NCI-H146 treated with DMSO at 0.1 percent for 48 hours (cell line): Measurements from ENCODE around the gene PLPP6.

ENCODE experiments used
- DNase-seq: peaks from one replicate; lab custom pipeline; 2025; ENCODE audit not compliant: unreplicated experiment; lab: John Stamatoyannopoulos, UW

Gene PLPP6

DNA sequence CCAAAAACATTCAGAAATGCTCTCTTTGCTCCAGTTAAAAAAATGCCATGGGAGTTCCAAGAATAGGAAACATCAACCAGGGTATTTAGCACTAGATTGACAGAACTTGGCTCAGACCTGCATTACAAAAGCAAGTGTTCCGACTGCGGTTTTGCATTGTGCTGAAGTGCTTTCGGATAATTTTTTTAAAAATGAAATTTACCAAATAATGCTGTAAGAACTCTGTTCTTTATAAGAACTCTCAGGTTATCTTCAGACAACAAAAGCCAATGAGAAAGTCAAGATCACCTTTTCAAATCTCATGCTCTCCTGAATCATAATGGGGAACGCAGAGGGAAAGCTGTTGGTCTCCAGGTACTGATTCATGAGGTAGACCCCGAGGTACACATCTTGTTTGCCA is 483 bp upstream of the PLPP6 start:
- DNase-seq: peak; percentile 74

DNA sequence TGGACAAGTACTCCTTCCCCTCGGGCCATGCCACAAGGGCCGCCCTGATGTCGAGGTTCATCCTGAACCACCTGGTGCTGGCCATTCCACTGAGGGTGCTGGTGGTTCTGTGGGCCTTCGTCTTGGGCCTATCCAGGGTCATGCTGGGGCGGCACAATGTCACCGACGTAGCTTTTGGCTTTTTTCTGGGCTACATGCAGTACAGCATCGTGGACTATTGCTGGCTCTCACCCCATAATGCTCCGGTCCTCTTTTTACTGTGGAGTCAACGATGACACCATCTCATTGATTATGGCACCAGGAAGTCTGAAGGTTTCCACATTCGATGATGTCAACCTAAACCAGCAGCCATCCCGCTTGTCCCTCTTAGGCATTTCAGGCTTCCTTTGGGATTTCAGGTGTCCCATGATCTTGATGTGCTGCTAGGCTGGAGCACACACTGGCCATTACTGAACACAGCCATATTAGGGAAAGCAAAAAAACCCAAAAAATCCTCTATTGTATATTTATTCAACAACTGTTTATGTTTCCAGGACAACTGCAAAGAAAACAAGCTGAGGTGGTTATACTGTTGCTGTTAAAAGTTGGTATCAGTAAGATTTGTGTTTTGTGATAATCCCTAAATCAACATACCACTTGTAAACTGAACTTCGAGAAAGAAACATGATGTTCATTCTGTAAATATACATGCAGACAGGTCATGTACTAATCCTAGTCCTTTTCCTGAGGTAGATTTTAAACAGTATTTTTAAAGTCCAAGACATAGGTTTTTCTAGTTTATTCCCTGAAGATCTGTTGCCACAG is 1.1 kb downstream of the PLPP6 start:
- DNase-seq: peak; percentile 36

DNA sequence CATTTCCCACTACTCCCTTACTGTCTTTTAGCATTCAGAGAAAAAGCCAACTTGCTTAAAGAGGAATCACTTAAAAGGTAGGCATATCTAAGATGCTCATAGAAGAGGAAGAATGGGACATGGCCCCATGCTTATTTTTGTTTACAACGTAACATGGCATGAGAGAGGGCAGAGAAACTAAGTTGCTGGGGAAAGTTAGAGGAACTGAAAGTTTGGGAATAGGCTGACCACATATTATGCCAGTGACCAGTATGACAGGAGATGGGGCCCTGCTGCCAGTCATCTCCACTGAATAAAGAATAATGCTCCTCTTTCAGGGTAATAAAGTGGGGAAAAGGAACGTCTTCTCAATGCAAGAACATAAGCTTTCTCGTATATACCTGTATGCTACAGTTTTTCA is 1.9 kb downstream of the PLPP6 start:
- DNase-seq: no peak

DNA sequence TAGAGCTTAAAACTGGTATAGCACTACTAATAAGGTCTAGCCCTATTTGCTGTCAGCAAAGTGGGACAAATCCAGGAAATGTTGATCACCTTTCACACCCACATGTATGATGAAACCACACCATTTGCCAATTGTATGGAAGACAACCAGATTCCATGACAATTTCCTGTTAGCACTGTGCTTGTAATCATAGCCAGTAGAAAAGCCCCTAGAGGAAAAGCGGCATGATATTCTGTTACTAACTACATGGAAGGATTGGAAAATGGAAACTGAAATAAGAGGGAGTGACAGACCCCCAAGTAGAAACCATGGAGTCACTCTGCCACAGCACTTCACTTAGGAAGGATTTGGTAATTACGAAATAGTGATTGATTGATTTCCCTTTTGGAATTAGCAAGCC is 3.3 kb downstream of the PLPP6 start:
- no peak for DNase-seq

DNA sequence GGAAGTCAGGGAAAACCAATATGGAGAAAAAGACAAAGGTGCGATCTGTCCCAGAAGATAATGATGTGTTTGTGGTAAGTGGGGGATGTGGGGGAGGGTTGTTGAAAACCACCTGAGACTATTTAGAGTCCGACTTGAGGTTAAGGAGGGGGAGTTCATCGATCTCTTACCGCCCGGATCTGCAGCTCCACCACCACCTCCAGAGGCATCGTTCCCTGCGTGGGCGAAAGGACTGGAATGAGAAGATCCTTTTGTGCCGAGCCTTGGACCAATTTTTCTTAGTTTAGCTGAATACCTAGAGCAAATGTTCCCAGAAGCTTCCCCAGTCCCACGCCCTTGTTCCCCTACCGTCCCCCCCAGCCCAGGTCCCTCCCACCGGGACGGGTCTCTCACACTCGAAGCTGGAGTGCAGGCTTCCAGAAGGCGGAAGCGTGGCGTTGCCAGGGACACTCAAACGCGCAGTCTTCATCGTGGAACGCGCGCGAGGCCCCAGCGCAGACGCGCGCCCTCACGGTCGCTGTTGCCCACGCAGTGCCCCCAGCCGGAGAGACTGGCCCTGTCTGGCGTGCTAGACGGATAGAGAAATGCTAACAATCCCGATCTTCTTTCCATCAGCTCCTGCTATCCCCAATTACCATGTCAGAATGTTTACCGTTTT is 4.1 kb downstream of the PLPP6 start, which contains the start of gene SPATA6L:
Gene SPATA6L, minus strand, starts transcription at position 439 of the 658 bp plus-strand sequence. Its CDS starts 230 bp downstream, at position 209.
- peak; percentile 46 for DNase-seq

DNA sequence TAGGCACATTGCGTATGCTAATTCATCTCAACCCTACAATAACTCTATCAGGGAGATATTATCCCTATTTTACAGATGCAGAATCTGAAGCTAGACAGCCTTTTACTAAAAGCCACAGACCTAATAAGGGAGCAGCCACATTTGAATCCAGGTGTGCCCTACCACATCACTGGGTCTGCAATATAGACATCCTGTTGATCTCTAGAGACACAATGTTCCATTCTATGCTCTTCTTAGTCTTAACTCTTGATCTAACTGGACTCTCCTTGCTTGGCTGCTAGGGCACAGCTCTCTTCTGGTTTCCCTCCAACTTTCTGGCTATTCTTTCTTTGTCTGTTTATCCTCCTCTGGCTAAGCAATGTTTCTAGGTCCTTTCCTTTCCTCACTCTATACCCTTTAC is 5.6 kb downstream of the PLPP6 start:
- no peak for DNase-seq

DNA sequence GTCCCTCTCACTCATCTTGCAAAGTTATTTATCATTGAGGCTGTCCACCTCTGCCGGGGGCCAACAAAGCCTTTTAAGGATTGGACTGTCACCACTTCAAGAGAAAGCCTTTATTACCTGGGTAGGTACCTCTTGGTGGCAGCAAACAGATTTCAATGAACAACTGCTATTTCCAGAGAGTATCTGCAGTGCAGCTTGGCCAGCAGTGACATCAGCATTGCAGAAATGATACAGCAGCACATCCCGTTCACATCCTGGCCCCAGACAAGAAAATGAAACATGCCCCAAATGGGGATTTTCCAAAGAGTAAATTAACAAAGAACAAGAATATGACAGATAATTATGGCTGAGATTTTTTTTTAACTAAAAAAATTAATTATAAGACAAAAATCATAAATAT is 6.5 kb downstream of the PLPP6 start:
- DNase-seq: no peak

DNA sequence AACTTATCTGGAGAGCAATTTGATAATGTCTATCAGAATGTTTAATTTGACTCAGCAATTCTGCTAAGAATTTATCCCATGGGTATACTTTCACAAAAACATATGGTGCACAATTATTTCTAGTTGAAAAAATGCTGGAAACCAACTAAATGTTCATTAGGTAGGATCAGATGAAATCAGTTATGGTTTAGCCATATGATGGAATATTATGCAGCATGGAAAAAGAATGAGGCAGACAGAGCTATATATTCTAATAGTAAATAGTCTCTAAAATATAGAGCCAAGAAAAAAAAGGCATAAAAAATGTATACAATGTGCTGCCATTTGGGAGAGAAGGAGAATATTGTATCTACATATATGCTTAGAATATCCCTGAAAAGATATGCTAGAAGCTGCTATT is 7.8 kb downstream of the PLPP6 start:
- DNase-seq: no peak

DNA sequence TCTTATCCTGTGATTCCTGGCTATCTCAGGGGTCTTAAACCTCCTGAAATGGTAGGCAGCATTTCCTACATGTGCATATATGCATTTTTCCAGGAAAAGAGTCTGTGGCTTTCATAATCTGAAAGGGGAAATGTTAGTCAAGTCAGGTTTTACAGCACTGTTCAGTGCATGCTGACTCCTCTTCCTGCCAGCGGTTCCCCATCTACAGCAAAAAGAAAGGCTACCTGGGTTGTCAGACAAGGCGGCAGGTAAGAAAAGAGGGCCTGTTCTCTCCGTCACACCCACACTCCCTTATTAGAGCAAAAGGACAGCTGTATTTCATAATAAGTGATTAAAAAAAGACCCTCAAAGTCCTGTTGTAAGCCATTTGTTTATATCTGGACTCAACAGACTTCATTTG is 8.5 kb downstream of the PLPP6 start:
- DNase-seq: no peak

DNA sequence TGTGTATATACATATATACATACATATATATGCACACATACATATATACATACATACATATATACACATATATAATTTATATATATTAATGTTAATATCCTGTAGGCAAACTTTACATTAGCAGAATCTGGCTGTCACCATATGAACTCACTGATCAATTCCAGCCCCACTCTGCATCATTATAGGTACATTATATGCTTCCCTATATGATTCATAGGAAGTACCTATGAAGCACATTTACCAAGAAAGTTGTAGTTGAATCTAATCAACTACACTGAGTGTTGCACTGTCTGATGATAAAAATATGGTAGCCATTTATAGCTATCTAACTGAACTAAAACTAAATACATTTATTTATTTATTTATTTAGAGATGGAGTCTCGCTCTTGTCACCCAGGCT is 9.6 kb downstream of the PLPP6 start:
- no peak for DNase-seq

DNA sequence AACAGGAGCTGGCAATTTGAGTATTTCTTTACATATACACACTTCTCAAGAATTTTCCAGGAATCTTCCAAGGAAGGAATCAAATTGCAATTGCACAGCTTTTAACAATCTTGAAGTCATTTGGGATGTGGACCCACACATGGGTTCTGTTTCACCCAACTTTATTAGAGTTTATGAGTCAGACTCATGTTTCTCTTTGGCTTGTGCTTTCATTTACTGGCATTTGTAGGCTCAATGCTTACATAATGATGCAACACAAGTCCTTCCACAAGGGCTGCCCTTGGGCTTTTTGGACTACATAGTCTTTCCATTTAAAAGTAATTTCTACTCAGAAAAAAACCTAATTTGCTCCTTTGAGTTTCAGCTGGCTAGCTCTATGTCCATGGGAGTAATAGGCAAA is 12.7 kb downstream of the PLPP6 start:
- no peak for DNase-seq

DNA sequence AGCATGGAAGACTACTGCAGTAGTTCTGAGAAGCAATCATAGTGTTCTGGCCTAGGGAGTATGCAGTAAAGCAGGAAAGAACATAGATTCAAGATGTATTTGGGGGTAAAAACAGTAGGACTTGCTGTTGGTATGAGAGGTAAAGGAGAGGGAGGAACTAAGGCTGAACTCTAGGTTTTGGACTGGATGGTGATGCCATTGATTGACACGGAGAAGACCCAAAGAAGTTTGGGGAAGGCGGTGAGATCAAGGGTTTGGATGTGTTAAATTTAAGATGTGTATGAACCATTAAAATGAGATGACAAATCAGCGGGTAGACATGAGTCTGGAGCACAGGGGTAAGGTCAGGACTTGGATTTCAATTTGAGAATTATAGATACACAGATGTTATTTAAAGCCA is 15.3 kb downstream of the PLPP6 start:
- DNase-seq: no peak

DNA sequence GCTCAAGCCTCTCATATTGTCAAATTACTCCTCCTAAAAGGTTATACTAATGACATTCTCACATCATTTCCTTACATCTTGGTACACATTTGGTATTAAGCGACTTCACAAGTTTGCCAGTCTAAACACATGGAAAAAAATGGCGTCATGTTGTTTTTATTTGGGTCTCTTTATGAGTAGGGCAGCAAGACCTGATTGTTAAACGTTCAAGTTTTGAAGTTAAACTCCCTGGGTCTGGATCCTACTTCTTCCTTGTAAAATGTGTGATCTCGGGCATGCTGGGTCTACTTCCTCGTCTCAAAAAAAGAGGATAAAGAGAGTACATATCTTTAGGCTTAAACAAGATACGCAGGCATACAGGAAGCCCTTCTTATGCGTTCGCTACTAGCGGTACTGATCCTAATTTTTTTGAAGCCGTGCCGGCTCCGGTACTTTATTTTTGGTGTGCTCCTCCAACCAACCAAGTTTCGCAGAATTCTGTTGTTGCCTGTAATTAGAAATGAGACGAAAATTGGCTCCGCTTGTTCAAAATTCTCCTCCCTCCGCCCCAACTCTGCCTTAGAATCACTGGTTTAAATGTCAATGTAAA is 16.7 kb downstream of the PLPP6 start:
- DNase-seq: peak; percentile 48

DNA sequence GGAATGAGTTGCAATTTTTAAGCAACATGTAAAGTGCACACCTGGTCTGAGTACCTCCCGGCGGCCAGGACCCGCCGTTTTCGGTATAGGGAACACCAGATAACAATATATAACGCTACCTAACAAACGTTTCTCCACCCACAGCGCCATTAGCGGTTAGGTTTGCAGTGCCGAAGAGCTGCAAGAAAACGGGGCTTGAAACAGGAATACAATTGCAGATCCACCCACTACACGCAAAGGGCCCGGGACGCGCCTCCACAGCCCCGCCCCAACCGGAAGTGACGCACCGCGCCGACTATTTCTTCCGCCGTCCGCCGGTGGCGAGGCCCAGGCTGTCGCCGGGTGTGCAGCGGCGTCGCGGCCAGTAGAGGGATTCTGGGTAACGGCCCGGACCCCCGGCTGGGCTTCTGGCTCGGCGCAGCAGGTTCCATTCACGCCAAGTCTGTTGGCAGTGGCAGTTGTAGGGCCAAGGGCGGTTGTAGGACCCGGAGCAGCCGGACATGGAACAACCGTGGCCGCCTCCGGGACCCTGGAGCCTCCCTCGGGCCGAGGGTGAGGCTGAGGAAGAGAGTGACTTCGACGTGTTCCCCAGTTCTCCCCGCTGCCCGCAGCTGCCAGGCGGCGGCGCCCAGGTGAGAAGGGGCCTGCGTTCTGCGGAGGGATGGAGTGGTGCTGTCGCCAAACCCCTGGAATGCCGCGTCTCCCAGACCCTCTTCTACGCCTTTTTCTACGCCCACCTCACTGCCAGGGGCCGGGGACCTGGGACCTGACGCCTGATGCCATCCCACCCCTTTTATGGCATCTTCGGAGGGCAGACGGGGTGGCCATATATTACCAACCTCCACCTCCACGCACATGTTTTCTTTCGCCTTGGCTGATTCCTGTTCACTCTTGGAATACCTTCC is 17.4 kb downstream of the PLPP6 start, which contains the start of gene CDC37L1:
Gene CDC37L1, plus strand, starts transcription at position 302 of the 905 bp plus-strand sequence. Its CDS starts 199 bp downstream, at position 501.
- peak; percentile 94 for DNase-seq

DNA sequence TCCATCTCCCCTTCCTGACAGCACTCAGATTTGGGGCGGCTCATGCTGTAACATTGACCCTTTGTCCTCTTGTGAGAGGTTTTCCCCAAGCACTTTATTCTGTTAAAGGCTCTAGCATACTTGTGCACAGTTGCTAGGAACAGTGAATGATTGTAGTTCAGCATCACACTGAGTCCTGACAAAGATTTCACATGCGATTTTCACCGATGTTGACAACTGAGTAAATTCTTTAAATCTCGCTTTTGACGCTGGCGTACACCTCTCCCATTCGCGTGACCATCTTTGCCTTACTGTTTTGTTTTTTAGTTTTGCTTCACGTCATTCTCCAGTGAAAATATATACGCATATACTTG is 18.1 kb downstream of the PLPP6 start:
- DNase-seq: no peak

DNA sequence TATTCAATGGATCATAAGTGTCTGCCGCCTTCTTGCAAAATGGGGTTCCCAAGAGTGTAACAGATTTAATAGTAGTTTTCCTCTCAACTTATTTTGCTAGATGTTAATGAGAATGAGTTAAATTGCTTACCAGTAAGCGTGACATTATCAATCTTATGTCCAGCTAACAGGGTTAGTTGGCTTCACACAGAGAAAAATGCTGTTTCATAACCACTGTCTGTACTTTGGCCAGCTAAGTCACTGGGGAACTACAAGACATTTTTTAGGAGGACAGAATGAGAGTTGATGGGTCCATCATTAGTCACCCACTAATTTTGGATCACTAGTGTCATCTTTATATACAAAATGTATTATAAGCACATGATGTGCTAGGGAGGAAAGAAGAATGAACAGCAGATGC is 18.7 kb downstream of the PLPP6 start:
- DNase-seq: peak; percentile 8

DNA sequence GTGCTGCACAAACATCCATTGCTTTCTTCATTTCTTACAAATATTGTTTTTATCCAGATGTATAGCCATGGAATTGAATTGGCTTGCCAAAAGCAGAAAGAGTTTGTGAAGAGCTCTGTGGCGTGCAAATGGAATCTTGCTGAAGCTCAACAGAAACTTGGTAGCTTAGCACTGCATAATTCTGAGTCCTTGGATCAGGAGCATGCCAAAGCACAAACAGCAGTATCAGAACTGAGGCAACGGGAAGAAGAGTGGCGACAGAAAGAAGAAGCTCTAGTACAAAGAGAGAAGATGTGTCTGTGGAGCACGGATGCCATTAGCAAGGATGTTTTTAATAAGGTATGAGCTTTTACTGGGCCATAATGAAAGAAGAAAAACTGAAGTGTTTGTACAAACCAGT is 22.7 kb downstream of the PLPP6 start:
- DNase-seq: no peak

DNA sequence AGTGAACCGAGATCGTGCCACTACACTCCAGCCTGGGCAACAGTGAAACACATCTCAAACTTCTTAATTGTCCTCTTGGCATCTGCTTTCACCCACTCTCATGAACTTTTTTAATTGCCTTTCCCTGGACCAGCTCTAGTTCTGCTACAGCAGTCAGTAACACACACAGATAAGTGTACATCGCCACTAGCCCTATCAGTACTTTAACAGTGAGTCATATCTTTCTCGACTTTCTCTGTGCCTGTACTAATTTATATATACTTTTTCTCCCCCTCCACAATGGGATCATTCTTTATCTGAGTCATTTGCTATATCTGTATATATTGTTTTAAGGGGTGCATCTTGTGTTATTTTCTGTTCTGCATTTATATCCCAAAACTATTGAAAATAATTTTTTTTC is 24.0 kb downstream of the PLPP6 start:
- no peak for DNase-seq

DNA sequence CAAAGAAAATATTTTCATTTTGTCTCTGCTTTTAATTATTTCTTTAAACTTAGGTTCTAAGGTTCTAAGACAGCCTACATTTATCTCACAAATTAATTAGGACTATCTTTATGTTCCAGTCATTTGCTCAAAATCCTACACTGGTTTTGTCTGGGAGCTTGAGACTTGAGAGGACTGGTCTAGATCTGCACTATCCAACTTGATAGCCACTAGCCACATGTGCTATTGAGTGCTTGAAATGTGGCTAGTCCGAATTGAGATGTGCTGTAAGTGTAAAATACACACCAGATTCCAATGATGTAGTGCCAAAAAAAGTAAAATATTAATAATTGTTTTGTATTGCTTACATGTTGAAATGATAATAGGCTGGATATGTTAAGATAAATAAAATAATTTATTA is 24.5 kb downstream of the PLPP6 start:
- DNase-seq: no peak

DNA sequence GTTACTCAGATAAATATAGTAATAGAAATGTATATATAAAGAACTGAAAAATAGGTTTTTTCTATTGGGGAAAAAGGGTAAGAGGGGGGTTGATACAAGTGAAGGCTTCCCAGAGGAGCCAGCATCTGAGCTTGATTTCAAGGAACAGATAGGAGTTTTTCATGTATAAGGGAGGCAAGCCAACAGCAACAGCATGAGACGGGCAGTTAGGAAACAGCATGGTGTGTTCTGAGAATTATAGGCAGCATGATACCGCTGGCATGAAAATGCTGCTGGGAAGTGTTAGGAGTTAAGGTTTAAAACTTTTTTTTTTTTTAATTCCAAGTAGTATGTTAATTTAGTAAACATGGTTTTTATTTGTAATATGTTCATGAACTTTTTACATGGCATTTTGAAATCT is 26.9 kb downstream of the PLPP6 start:
- DNase-seq: no peak

DNA sequence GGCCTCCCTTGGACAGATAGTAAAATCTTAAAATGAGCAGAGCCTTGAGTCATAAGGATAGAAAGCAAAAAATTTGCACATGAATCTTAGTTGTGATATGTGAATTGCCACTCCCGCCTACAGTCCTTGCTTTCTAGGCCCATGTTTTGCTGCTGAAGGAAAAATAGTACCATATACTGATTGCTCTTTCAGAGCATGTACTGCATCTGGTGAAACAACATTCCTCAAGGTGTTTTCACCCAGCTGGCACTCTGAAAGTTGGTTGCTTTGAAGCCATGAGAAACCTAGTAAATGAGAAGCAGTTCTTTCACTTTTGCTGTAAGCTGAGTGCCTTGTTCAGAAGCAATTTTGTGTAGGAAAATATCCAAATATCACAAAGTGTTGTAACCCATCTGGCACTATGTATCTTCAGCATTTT is 27.6 kb downstream of the PLPP6 start:
- DNase-seq: no peak
